Measurements from ENCODE around the gene PRM2.

The PRM2 gene

GRCh38 chr16:11276143-11276895, at the start of gene PRM2:
Gene PRM2 (minus strand): TSS chr16:11276480. CDS start chr16:11276370, 110 bp downstream.
- no peak for FAIRE-seq
- no peak for DNase-seq (ENCODE audit: low spot score)

- DNase-seq (ENCODE audit: low spot score) (no peak), FAIRE-seq (no peak)
Measured at GRCh38 chr16:11325404-11326083, 49.3 kb upstream of the PRM2 start.

- no peak for DNase-seq (ENCODE audit: low spot score)
- no peak for FAIRE-seq
Measured at GRCh38 chr16:11323551-11324336, 47.5 kb upstream of the PRM2 start.

- FAIRE-seq (no peak), DNase-seq (ENCODE audit: low spot score) (no peak)
Measured at GRCh38 chr16:11322823-11323222, 46.5 kb upstream of the PRM2 start.

- FAIRE-seq (peak; percentile 97), DNase-seq (ENCODE audit: low spot score) (no peak)
Measured at GRCh38 chr16:11321662-11322061, 45.4 kb upstream of the PRM2 start.

- FAIRE-seq (no peak), DNase-seq (ENCODE audit: low spot score) (no peak)
Measured at GRCh38 chr16:11320170-11320569, 43.9 kb upstream of the PRM2 start.

- DNase-seq (ENCODE audit: low spot score) (peak; percentile 50), FAIRE-seq (no peak)
Measured at GRCh38 chr16:11319529-11320146, 43.4 kb upstream of the PRM2 start.

- DNase-seq (ENCODE audit: low spot score) (no peak), FAIRE-seq (no peak)
Measured at GRCh38 chr16:11318817-11319216, 42.5 kb upstream of the PRM2 start.

GRCh38 chr16:11316331-11317015, 40.2 kb upstream of the PRM2 start:
- FAIRE-seq: no peak

GRCh38 chr16:11315510-11315909, 39.2 kb upstream of the PRM2 start:
- DNase-seq (ENCODE audit: low spot score): peak; percentile 91

More at GRCh38 chr16:11316331-11317015, 40.2 kb upstream of the PRM2 start:
- peak; percentile 61 for DNase-seq (ENCODE audit: low spot score)

GRCh38 chr16:11314309-11314894, 38.1 kb upstream of the PRM2 start:
- FAIRE-seq: no peak
- no peak for DNase-seq (ENCODE audit: low spot score)

More at GRCh38 chr16:11315510-11315909, 39.2 kb upstream of the PRM2 start:
- peak; percentile 89 for FAIRE-seq

- FAIRE-seq (no peak), DNase-seq (ENCODE audit: low spot score) (no peak)
Measured at GRCh38 chr16:11313493-11314308, 37.4 kb upstream of the PRM2 start.

GRCh38 chr16:11312718-11313492, 36.6 kb upstream of the PRM2 start:
- no peak for FAIRE-seq
- peak; percentile 57 for DNase-seq (ENCODE audit: low spot score)

GRCh38 chr16:11310997-11311561, 34.8 kb upstream of the PRM2 start:
- DNase-seq (ENCODE audit: low spot score): no peak
- FAIRE-seq: no peak

GRCh38 chr16:11310634-11310977, 34.3 kb upstream of the PRM2 start:
- DNase-seq (ENCODE audit: low spot score) (no peak), FAIRE-seq (no peak)

GRCh38 chr16:11309895-11310633, 33.8 kb upstream of the PRM2 start:
- FAIRE-seq (no peak), DNase-seq (ENCODE audit: low spot score) (peak; percentile 40)

GRCh38 chr16:11308493-11309283, 32.4 kb upstream of the PRM2 start:
- no peak for FAIRE-seq
- peak; percentile 58 for DNase-seq (ENCODE audit: low spot score)

Measured in urothelium cell line (cell line).